SK-N-SH treated with all-trans-retinoic acid at 6 μM for 48 hours (cell line): ENCODE results near the gene KIF12.

Experiments used
- ATAC-seq: fragments of 200-7000 bp; cut with Tn5 transposase; 3 replicates; pipeline ENCODE4 v1.9.1; 2020; ENCODE audit warnings: mild to moderate bottlenecking, moderate library complexity
- BACH2 ChIP-seq: fragments of 250-450 bp; sonication (Bioruptor Pico); IDR thresholded peaks from 2 replicates; pipeline ENCODE4 v1.9.0; 2021; ENCODE audit warnings: mild to moderate bottlenecking, borderline replicate concordance
- ESRRG ChIP-seq: fragments of 250-450 bp; sonication (Bioruptor Pico); IDR thresholded peaks from 2 replicates; pipeline ENCODE4 v1.6.1; 2021; ENCODE audit warnings: mild to moderate bottlenecking
- GLIS3 ChIP-seq: fragments of 250-450 bp; sonication (Bioruptor Pico); IDR thresholded peaks from 2 replicates; pipeline ENCODE4 v1.5.0; 2020; ENCODE audit warnings: mild to moderate bottlenecking, moderate library complexity
- ISL1 ChIP-seq: fragments of 250-450 bp; sonication (Bioruptor Pico); IDR thresholded peaks from 2 replicates; pipeline ENCODE4 v2.1.2; 2022; ENCODE audit warnings: mild to moderate bottlenecking, moderate library complexity
- OSR1 ChIP-seq: fragments of 250-450 bp; sonication (Bioruptor Pico); IDR thresholded peaks from 2 replicates; pipeline ENCODE4 v1.8.0; 2022; ENCODE audit warnings: moderate library complexity, mild to moderate bottlenecking, inconsistent platforms
- PPARA ChIP-seq: fragments of 250-450 bp; sonication (Bioruptor Pico); IDR thresholded peaks from 2 replicates; pipeline ENCODE4 v1.5.0; 2020; ENCODE audit warnings: mild to moderate bottlenecking, borderline replicate concordance
- RARB ChIP-seq: fragments of 250-450 bp; sonication (Bioruptor Pico); IDR thresholded peaks from 2 replicates; pipeline ENCODE4 v1.8.0; 2021; ENCODE audit warnings: mild to moderate bottlenecking, moderate library complexity
- SNAI2 ChIP-seq: fragments of 250-450 bp; sonication (Bioruptor Pico); IDR thresholded peaks from 2 replicates; pipeline ENCODE4 v1.5.0; 2020; ENCODE audit warnings: mild to moderate bottlenecking, moderate library complexity
- TCF4 ChIP-seq: fragments of 250-450 bp; sonication (Bioruptor Pico); IDR thresholded peaks from 2 replicates; pipeline ENCODE4 v1.8.0; 2021; ENCODE audit warnings: mild to moderate bottlenecking, moderate library complexity, borderline replicate concordance
- TOX ChIP-seq: fragments of 250-450 bp; sonication (Bioruptor Pico); IDR thresholded peaks from 2 replicates; pipeline ENCODE4 v1.8.0; 2021; ENCODE audit warnings: mild to moderate bottlenecking, moderate library complexity, borderline replicate concordance
- ZC3H10 ChIP-seq: fragments of 250-450 bp; sonication (Bioruptor Pico); IDR thresholded peaks from 2 replicates; pipeline ENCODE4 v1.5.1; 2021; ENCODE audit warnings: mild to moderate bottlenecking, moderate library complexity
- ZFP30 ChIP-seq: fragments of 450-650 bp; formaldehyde crosslinking; IDR thresholded peaks from 2 replicates; pipeline ENCODE4 v1.5.0; 2022; ENCODE audit warnings: mild to moderate bottlenecking, moderate library complexity
- ZNF70 ChIP-seq: fragments of 450-650 bp; formaldehyde crosslinking; IDR thresholded peaks from 2 replicates; pipeline ENCODE4 v1.5.0; 2020; ENCODE audit warnings: mild to moderate bottlenecking, moderate library complexity
- ZNF8 ChIP-seq: fragments of 450-650 bp; formaldehyde crosslinking; IDR thresholded peaks from 2 replicates; pipeline ENCODE4 v1.5.0; 2020; ENCODE audit warnings: mild to moderate bottlenecking, moderate library complexity
- TF ChIP-seq, protein P1 (sequence below): fragments of 250-450 bp; sonication (Bioruptor Pico); IDR thresholded peaks from 2 replicates; pipeline ENCODE4 v1.5.0; 2020; ENCODE audit warnings: mild to moderate bottlenecking, moderate library complexity
- TF ChIP-seq, protein P2 (sequence below): fragments of 250-450 bp; sonication (Bioruptor Pico); IDR thresholded peaks from 2 replicates; pipeline ENCODE4 v1.8.0; 2021; ENCODE audit warnings: low read depth, mild to moderate bottlenecking, moderate library complexity, borderline replicate concordance
- TF ChIP-seq, protein P3 (sequence below): fragments of 250-450 bp; sonication (Bioruptor Pico); IDR thresholded peaks from 2 replicates; pipeline ENCODE4 v1.5.1; 2021; ENCODE audit warnings: mild to moderate bottlenecking, moderate library complexity
- TF ChIP-seq, protein P4 (sequence below): fragments of 250-450 bp; sonication (Bioruptor Pico); IDR thresholded peaks from 2 replicates; pipeline ENCODE4 v1.8.0; 2020; ENCODE audit warnings: mild to moderate bottlenecking, moderate library complexity, borderline replicate concordance

KIF12 gene

DNA sequence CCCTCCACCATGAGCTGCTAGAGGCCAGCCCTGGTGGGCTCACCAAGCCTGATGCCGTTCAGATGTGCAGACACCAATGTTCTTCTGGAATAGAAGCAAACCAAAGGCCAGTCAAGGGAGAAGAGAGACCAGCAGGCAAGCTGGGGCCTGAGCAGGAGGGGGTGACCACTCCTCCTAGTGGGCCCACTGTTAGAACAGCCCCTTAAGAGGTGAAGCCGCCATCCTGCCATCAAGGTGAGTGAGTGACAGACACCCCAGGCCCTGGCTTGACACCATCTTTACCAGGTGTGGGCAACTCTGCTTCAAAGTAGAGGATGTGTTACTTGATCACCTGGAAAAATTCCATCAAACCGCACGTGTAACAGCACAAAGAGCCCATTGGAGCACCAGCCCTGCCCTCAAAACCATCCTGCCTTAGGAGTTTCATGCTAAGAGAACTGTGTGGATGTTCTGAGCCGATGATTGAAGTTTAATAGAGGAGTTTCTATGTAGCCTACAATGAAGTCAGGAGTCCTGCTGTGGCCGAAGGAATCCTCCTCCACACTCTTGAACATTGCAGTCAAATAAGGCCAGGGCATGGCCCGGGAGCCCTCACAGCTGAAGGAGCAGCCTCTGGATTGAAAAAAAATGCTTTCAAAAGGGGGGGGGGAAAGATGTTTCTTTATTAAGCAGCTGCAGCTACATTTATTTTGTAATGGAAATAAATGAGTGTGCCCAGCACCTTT lies 41.8 kb downstream of the KIF12 start:
- no peak for ATAC-seq

DNA sequence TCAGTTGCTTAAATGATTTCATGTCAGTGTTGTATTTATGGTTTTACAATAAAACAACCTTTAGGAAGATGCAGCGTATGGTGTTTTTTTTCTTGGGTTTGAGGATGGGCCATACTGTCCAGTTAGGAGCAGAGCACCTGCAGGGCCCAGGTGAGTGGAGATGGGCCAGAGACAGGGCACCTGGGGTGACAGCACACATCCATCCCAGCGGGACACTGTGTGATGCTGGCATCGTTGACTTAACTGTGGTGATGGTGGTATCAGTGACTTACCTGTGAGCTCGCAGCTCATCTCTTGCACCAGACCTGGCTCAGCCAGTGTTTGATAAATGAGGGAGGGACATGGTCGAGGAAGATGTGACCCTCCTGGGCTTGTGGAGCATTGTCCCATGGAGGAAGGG lies 42.6 kb downstream of the KIF12 start:
- TF ChIP-seq TCF4 (CRISPR knock-in tag) (no peak), ZNF8 (CRISPR knock-in tag) (no peak), ZFP30 (CRISPR knock-in tag) (no peak), ESRRG (CRISPR knock-in tag) (no peak), TOX (CRISPR knock-in tag) (no peak), ZC3H10 (CRISPR knock-in tag) (no peak), ISL1 (CRISPR knock-in tag) (no peak), ZNF70 (CRISPR knock-in tag) (no peak), SNAI2 (CRISPR knock-in tag) (no peak), OSR1 (CRISPR knock-in tag) (no peak)
- TF ChIP-seq, protein P1, sequence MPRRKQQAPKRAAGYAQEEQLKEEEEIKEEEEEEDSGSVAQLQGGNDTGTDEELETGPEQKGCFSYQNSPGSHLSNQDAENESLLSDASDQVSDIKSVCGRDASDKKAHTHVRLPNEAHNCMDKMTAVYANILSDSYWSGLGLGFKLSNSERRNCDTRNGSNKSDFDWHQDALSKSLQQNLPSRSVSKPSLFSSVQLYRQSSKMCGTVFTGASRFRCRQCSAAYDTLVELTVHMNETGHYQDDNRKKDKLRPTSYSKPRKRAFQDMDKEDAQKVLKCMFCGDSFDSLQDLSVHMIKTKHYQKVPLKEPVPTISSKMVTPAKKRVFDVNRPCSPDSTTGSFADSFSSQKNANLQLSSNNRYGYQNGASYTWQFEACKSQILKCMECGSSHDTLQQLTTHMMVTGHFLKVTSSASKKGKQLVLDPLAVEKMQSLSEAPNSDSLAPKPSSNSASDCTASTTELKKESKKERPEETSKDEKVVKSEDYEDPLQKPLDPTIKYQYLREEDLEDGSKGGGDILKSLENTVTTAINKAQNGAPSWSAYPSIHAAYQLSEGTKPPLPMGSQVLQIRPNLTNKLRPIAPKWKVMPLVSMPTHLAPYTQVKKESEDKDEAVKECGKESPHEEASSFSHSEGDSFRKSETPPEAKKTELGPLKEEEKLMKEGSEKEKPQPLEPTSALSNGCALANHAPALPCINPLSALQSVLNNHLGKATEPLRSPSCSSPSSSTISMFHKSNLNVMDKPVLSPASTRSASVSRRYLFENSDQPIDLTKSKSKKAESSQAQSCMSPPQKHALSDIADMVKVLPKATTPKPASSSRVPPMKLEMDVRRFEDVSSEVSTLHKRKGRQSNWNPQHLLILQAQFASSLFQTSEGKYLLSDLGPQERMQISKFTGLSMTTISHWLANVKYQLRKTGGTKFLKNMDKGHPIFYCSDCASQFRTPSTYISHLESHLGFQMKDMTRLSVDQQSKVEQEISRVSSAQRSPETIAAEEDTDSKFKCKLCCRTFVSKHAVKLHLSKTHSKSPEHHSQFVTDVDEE (CRISPR knock-in tag) = no peak
- TF ChIP-seq, protein P2, sequence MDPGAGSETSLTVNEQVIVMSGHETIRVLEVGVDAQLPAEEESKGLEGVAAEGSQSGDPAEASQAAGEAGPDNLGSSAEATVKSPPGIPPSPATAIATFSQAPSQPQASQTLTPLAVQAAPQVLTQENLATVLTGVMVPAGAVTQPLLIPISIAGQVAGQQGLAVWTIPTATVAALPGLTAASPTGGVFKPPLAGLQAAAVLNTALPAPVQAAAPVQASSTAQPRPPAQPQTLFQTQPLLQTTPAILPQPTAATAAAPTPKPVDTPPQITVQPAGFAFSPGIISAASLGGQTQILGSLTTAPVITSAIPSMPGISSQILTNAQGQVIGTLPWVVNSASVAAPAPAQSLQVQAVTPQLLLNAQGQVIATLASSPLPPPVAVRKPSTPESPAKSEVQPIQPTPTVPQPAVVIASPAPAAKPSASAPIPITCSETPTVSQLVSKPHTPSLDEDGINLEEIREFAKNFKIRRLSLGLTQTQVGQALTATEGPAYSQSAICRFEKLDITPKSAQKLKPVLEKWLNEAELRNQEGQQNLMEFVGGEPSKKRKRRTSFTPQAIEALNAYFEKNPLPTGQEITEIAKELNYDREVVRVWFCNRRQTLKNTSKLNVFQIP (CRISPR knock-in tag) = no peak
- TF ChIP-seq, protein P3, sequence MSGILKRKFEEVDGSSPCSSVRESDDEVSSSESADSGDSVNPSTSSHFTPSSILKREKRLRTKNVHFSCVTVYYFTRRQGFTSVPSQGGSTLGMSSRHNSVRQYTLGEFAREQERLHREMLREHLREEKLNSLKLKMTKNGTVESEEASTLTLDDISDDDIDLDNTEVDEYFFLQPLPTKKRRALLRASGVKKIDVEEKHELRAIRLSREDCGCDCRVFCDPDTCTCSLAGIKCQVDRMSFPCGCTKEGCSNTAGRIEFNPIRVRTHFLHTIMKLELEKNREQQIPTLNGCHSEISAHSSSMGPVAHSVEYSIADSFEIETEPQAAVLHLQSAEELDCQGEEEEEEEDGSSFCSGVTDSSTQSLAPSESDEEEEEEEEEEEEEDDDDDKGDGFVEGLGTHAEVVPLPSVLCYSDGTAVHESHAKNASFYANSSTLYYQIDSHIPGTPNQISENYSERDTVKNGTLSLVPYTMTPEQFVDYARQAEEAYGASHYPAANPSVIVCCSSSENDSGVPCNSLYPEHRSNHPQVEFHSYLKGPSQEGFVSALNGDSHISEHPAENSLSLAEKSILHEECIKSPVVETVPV (CRISPR knock-in tag) = no peak
- no peak for ATAC-seq

More for the DNA sequence above, 41.8 kb downstream of the KIF12 start:
- TF ChIP-seq, protein P3 (CRISPR knock-in tag) = no peak
- TF ChIP-seq, protein P4, sequence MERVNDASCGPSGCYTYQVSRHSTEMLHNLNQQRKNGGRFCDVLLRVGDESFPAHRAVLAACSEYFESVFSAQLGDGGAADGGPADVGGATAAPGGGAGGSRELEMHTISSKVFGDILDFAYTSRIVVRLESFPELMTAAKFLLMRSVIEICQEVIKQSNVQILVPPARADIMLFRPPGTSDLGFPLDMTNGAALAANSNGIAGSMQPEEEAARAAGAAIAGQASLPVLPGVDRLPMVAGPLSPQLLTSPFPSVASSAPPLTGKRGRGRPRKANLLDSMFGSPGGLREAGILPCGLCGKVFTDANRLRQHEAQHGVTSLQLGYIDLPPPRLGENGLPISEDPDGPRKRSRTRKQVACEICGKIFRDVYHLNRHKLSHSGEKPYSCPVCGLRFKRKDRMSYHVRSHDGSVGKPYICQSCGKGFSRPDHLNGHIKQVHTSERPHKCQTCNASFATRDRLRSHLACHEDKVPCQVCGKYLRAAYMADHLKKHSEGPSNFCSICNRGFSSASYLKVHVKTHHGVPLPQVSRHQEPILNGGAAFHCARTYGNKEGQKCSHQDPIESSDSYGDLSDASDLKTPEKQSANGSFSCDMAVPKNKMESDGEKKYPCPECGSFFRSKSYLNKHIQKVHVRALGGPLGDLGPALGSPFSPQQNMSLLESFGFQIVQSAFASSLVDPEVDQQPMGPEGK (CRISPR knock-in tag) = no peak
- TF ChIP-seq PPARA (CRISPR knock-in tag) (no peak), ZNF70 (CRISPR knock-in tag) (no peak), TCF4 (CRISPR knock-in tag) (no peak), ZFP30 (CRISPR knock-in tag) (no peak)
- TF ChIP-seq, protein P2 (CRISPR knock-in tag) = no peak

DNA sequence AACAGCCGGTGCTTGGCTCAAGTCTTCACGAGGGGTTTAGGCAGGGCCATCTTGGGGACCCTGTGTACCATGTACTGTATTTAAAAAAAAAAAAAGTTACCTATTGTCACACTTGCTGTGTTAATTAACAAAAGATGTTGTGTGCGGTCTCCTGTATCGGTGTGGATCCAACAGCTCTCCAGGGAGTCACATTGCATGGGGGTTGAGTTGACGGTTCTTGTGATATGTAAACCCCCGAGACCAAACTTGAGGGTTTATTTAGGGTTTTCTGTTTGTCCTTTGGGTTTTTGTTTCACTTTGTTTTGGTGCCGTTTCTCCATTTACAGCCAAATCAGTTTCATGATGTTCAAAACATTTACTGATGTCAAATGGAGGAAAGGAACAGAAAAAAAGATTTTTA lies 43.2 kb downstream of the KIF12 start:
- ATAC-seq = no peak
- TF ChIP-seq, protein P3 (CRISPR knock-in tag) = no peak
- TF ChIP-seq BACH2 (CRISPR knock-in tag) (no peak), ZC3H10 (CRISPR knock-in tag) (no peak), GLIS3 (CRISPR knock-in tag) (no peak), RARB (CRISPR knock-in tag) (no peak), ZFP30 (CRISPR knock-in tag) (no peak), ESRRG (CRISPR knock-in tag) (no peak)
- TF ChIP-seq, protein P4 (CRISPR knock-in tag) = no peak
- TF ChIP-seq, protein P2 (CRISPR knock-in tag) = no peak
